ENCODE results near the gene HNRNPR.
A peak's percentile ranks its signal among the peaks of the same experiment; 100 is the strongest.
"Not testable (repeated sequence)": the region's sequence is repeated elsewhere in the genome, so short reads cannot be mapped to it uniquely, and the experiment has no call there.

The HNRNPR gene

DNA sequence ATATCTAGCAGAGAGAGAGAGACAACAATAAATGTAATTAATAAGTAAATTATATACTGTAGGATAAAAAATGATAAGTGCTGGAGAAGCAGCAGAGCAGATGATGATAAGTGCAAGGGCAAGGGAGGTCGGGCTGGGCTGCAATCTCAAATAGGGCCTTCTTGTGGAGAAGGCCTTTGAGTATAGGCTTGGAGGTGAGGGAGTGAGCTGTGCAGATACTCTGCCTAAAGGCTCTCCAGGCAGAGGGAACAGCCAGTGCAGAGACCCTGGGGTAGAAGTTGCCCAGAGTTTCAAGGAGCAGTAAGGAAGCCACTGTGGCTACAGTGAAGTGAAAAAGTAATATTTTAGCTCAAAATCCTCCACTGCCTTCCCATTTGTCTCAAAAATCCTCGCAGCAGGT lies 67.6 kb downstream of the HNRNPR start:
- no peak overlapping the region for H3K4me3 ChIP-seq (ENCODE audit: low read depth, low read length)
- CTCF ChIA-PET, result interaction anchor here (1.4 to 3.1 kb wide), 2 partner anchors 92 to 177 kb away, joined by 4 to 9 read pairs; no protein-coding TSS in a partner anchor
- POLR2A ChIA-PET, result no interaction called here
- no peak for DNase-seq (ENCODE audit: low read depth, low spot score)
- TF ChIP-seq, protein P1, sequence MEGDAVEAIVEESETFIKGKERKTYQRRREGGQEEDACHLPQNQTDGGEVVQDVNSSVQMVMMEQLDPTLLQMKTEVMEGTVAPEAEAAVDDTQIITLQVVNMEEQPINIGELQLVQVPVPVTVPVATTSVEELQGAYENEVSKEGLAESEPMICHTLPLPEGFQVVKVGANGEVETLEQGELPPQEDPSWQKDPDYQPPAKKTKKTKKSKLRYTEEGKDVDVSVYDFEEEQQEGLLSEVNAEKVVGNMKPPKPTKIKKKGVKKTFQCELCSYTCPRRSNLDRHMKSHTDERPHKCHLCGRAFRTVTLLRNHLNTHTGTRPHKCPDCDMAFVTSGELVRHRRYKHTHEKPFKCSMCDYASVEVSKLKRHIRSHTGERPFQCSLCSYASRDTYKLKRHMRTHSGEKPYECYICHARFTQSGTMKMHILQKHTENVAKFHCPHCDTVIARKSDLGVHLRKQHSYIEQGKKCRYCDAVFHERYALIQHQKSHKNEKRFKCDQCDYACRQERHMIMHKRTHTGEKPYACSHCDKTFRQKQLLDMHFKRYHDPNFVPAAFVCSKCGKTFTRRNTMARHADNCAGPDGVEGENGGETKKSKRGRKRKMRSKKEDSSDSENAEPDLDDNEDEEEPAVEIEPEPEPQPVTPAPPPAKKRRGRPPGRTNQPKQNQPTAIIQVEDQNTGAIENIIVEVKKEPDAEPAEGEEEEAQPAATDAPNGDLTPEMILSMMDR (IDR thresholded peaks at IDR 0.05; ENCODE audit: insufficient read depth, low read length, missing control alignments), result no peak

GRCh38 chr1:23274134-23274505 lies 70.0 kb downstream of the HNRNPR start:
- POLR2A ChIA-PET, result no interaction called here
- H3K4me3 ChIP-seq (ENCODE audit: low read depth, low read length), result no peak overlapping the region
- TF ChIP-seq, protein P1 (IDR thresholded peaks at IDR 0.05; ENCODE audit: insufficient read depth, low read length, missing control alignments), result no peak
- no peak for DNase-seq (ENCODE audit: low read depth, low spot score)
- CTCF ChIA-PET, result interaction anchor here (0.9 to 2.2 kb wide), 2 partner anchors 90 to 167 kb away, joined by 3 to 8 read pairs; no protein-coding TSS in a partner anchor

GRCh38 chr1:23273450-23274133 lies 70.5 kb downstream of the HNRNPR start:
- ChIA-PET CTCF (interaction anchor here (1.2 to 2.2 kb wide), 2 partner anchors 90 to 174 kb away, joined by 6 to 8 read pairs; no protein-coding TSS in a partner anchor), POLR2A (interaction anchor here (0.6 kb wide), 1 partner anchor 174 kb away, joined by 4 read pairs; no protein-coding TSS in a partner anchor)
- TF ChIP-seq, protein P1 (IDR thresholded peaks at IDR 0.05; ENCODE audit: insufficient read depth, low read length, missing control alignments), result no peak
- no peak overlapping the region for H3K4me3 ChIP-seq (ENCODE audit: low read depth, low read length)
- DNase-seq (ENCODE audit: low read depth, low spot score), result peak; percentile 47

- TF ChIP-seq, protein P1 (IDR thresholded peaks at IDR 0.05; ENCODE audit: insufficient read depth, low read length, missing control alignments), result no peak
- POLR2A ChIA-PET, result no interaction called here
- CTCF ChIA-PET, result interaction anchor here (1.1 to 1.7 kb wide), 4 partner anchors 9 to 165 kb away, joined by 4 to 6 read pairs (median 4); no protein-coding TSS in a partner anchor
- no peak overlapping the region for H3K4me3 ChIP-seq (ENCODE audit: low read depth, low read length)
- no peak for DNase-seq (ENCODE audit: low read depth, low spot score)
Measured at GRCh38 chr1:23263380-23263887, 80.7 kb downstream of the HNRNPR start.

- CTCF ChIA-PET; DNase-seq (ENCODE audit: low read depth, low spot score); H3K4me3 ChIP-seq (ENCODE audit: low read depth, low read length); POLR2A ChIA-PET: not testable (repeated sequence)
Measured at GRCh38 chr1:23258082-23258481, 86.0 kb downstream of the HNRNPR start.

GRCh38 chr1:23257371-23257770 lies 86.7 kb downstream of the HNRNPR start:
- POLR2A ChIA-PET; CTCF ChIA-PET; DNase-seq (ENCODE audit: low read depth, low spot score); H3K4me3 ChIP-seq (ENCODE audit: low read depth, low read length): not testable (repeated sequence)
